ENCODE measurements around the gene RASA4.
"Not testable (repeated sequence)": the region's sequence is repeated elsewhere in the genome, so short reads cannot be mapped to it uniquely, and the experiment has no call there.

RASA4 gene

GRCh38 chr7:102606848-102607247, 9.7 kb downstream of the RASA4 start:
- not testable (repeated sequence) for DNase-seq (ENCODE audit: low read depth in 2 of 3, low spot score in 2 of 3)

GRCh38 chr7:102604431-102605145, 12.0 kb downstream of the RASA4 start:
- not testable (repeated sequence) for DNase-seq (ENCODE audit: low read depth in 2 of 3, low spot score in 2 of 3)

- DNase-seq (ENCODE audit: low read depth in 2 of 3, low spot score in 2 of 3) = not testable (repeated sequence)
Observed at GRCh38 chr7:102602317-102602716, 14.2 kb downstream of the RASA4 start.

GRCh38 chr7:102599699-102600098, 16.9 kb downstream of the RASA4 start:
- not testable (repeated sequence) for DNase-seq (ENCODE audit: low read depth in 2 of 3, low spot score in 2 of 3)

- not testable (repeated sequence) for DNase-seq (ENCODE audit: low read depth in 2 of 3, low spot score in 2 of 3)
Observed at GRCh38 chr7:102596036-102596435, 20.5 kb downstream of the RASA4 start.

GRCh38 chr7:102593637-102594334, 22.8 kb downstream of the RASA4 start:
- not testable (repeated sequence) for DNase-seq (ENCODE audit: low read depth in 2 of 3, low spot score in 2 of 3)

GRCh38 chr7:102592477-102593019, 24.0 kb downstream of the RASA4 start:
- not testable (repeated sequence) for DNase-seq (ENCODE audit: low read depth in 2 of 3, low spot score in 2 of 3)

GRCh38 chr7:102589857-102590256, 26.7 kb downstream of the RASA4 start:
- not testable (repeated sequence) for DNase-seq (ENCODE audit: low read depth in 2 of 3, low spot score in 2 of 3)

- not testable (repeated sequence) for DNase-seq (ENCODE audit: low read depth in 2 of 3, low spot score in 2 of 3)
Observed at GRCh38 chr7:102583495-102583894, 33.1 kb downstream of the RASA4 start.

- DNase-seq (ENCODE audit: low read depth in 2 of 3, low spot score in 2 of 3) = not testable (repeated sequence)
Observed at GRCh38 chr7:102581722-102582121, 34.8 kb downstream of the RASA4 start.

GRCh38 chr7:102578486-102578885, 38.1 kb downstream of the RASA4 start:
- DNase-seq (ENCODE audit: low read depth in 2 of 3, low spot score in 2 of 3) = not testable (repeated sequence)

GRCh38 chr7:102577315-102578240, 39.0 kb downstream of the RASA4 start:
- DNase-seq (ENCODE audit: low read depth in 2 of 3, low spot score in 2 of 3) = not testable (repeated sequence)

GRCh38 chr7:102576363-102576762, 40.2 kb downstream of the RASA4 start:
- DNase-seq (ENCODE audit: low read depth in 2 of 3, low spot score in 2 of 3) = not testable (repeated sequence)

- DNase-seq (ENCODE audit: low read depth in 2 of 3, low spot score in 2 of 3) = not testable (repeated sequence)
Observed at GRCh38 chr7:102574607-102575006, 41.9 kb downstream of the RASA4 start.

- peak; percentile 96 to 100 (median 98) for DNase-seq (ENCODE audit: low read depth in 2 of 3, low spot score in 2 of 3)
Observed at GRCh38 chr7:102572261-102573239, 44.0 kb downstream of the RASA4 start, which contains the start of gene POLR2J3. POLR2J3 (minus strand) TSS chr7:102572583; CDS start chr7:102572521, 62 bp downstream.

- DNase-seq (ENCODE audit: low read depth in 2 of 3, low spot score in 2 of 3) = not testable (repeated sequence)
Observed at GRCh38 chr7:102568620-102569019, 47.9 kb downstream of the RASA4 start.

- DNase-seq (ENCODE audit: low read depth in 2 of 3, low spot score in 2 of 3) = not testable (repeated sequence)
Observed at GRCh38 chr7:102550808-102551422, 65.6 kb downstream of the RASA4 start, which contains the start of gene SPDYE2. SPDYE2 (plus strand) TSS chr7:102551226; CDS start chr7:102553256, 2,030 bp downstream.

GRCh38 chr7:102546353-102546752, 70.2 kb downstream of the RASA4 start:
- DNase-seq (ENCODE audit: low read depth in 2 of 3, low spot score in 2 of 3) = not testable (repeated sequence)

GRCh38 chr7:102545288-102545687, 71.3 kb downstream of the RASA4 start:
- not testable (repeated sequence) for DNase-seq (ENCODE audit: low read depth in 2 of 3, low spot score in 2 of 3)
